AG09309 (cell line): ENCODE results near the gene DACT2.

Experiments
- DNase-seq: peaks from one replicate; pipeline ENCODE4 v3.0.0-alpha.2; 2010; ENCODE audit warnings: low read depth
- H3K4me3 ChIP-seq: 2 replicates; pipeline ENCODE4 v1.5.1; 2011; ENCODE audit warnings: mild to moderate bottlenecking, low read depth, low read length, moderate library complexity; ENCODE audit not compliant: control insufficient read depth
- TF ChIP-seq, protein P1 (sequence below): IDR thresholded peaks from 2 replicates; pipeline ENCODE4 v1.5.1; 2011; ENCODE audit warnings: mild to moderate bottlenecking, low read depth, low read length, inconsistent platforms; ENCODE audit not compliant: insufficient read depth, control insufficient read depth; ENCODE audit errors: missing control alignments

The DACT2 gene

DNA sequence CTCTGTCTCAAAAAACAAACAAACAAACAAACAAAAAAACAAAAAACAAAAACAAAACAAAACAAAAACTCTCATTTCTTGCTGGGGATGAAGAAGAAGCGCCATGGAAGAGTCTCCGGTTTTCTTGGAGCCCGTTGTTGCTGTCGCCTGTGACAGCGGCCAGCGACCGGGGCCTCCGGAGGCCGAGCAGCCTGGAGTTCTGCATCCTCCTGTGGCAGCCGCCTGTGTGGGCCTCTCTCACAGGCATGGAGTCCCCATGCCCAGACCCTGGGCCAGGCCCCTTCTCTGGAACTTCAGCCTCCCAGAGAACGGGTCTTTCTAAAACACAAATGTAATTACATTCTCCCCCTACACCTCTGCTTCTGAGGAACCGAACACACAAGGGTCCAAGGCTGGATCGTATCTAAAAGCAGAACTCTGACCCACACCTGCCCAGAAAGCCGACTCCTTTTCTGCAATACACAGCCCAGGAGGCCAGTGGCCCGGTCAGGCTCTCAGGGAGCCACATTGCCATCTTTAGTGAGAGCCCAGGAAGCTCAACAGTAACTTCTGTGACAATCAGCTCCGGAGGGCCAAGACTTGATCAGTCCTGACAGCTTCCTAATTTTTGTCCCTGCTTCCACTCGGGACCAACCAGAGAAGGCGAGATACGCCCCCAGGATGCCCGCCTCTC, 18.5 kb downstream of the DACT2 start:
- no peak overlapping the region for H3K4me3 ChIP-seq
- TF ChIP-seq, protein P1, sequence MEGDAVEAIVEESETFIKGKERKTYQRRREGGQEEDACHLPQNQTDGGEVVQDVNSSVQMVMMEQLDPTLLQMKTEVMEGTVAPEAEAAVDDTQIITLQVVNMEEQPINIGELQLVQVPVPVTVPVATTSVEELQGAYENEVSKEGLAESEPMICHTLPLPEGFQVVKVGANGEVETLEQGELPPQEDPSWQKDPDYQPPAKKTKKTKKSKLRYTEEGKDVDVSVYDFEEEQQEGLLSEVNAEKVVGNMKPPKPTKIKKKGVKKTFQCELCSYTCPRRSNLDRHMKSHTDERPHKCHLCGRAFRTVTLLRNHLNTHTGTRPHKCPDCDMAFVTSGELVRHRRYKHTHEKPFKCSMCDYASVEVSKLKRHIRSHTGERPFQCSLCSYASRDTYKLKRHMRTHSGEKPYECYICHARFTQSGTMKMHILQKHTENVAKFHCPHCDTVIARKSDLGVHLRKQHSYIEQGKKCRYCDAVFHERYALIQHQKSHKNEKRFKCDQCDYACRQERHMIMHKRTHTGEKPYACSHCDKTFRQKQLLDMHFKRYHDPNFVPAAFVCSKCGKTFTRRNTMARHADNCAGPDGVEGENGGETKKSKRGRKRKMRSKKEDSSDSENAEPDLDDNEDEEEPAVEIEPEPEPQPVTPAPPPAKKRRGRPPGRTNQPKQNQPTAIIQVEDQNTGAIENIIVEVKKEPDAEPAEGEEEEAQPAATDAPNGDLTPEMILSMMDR, result no peak
- DNase-seq, result no peak

DNA sequence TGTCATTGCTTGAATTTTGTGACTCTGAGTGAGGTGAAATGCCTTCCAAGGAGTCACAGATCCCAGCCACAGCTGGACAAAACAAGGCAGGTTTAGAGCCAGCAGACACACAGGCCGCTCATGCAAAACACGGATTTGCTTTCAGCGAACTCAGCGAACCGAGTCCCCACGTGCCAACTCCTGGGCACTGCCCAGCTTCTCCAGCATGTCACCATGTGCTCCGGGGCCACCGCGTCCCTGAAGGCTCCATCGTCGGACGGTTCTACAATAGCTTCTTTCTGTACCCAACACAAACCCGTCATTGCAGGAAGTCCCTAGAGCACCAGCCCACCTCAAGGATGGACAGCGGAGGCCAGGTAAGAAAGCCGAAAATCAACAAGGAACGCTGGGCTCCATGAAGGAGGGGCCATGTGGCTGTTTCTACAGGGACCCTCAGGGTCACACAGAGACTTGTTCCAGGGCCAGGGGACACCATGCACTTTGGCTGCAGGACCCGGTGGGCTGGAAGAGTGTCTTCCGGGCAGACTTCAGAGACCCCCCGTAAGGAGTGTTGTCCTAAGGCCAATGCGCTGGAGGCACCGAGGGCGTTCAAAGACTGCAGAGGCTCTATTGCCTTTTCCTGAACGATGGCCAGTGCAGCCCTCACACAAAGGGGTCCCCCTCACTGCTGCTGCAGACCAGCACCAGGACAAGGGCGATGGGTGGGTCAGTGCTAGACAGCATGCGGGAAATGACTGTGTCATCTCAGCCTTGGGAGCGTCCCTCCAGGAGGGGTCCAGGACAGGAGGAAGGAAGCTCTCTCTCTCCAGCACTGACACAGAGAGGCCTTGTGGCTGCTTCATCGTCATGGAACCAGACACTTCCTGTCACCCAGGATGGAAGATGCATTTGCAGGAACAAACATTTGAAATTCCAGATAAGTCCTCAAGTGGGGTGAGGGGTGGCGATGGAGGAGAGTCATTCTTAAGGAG, 19.8 kb downstream of the DACT2 start:
- H3K4me3 ChIP-seq, result no peak overlapping the region
- TF ChIP-seq, protein P1, result no peak
- DNase-seq, result no peak

DNA sequence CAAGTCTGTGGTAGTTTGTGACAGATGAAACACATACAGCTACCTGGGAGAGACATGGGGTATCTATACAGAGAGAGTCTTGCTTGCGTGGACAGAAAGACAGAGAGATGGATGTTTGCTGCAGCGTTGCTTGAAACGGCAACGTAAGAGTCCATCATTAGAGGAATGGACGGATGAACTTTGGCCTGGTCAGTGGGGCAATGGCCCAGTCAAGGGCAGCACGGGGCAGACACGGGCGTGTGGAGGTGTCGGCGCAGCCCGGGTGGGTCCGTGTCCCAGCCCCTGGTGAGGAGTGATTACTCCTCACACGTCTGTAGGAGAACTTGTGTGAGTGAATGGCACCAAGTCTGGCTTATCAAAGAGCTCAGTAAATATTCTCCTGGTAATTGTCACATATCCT, 21.9 kb downstream of the DACT2 start:
- DNase-seq, result no peak
- no peak overlapping the region for H3K4me3 ChIP-seq
- TF ChIP-seq, protein P1, result no peak

DNA sequence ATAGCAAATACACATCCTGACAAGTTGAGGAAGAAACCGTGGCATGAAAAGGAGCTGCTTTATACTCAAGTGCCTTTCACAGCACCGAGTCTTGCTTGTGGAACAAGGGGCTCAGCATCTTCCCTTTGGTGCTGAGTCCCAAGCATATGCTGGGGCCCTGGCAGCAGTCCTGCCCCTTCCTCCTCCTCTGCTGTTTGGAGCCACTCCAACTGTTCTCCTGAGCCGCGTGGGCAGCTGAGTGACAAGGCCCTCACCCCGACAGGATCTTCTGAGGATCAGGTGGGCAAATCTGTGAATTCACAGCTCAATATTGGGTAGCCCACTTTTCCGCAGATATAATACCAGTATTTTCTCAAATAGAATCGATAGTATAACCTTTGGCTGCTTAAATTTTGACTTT, 24.7 kb downstream of the DACT2 start:
- TF ChIP-seq, protein P1, result no peak
- DNase-seq, result no peak
- no peak overlapping the region for H3K4me3 ChIP-seq

DNA sequence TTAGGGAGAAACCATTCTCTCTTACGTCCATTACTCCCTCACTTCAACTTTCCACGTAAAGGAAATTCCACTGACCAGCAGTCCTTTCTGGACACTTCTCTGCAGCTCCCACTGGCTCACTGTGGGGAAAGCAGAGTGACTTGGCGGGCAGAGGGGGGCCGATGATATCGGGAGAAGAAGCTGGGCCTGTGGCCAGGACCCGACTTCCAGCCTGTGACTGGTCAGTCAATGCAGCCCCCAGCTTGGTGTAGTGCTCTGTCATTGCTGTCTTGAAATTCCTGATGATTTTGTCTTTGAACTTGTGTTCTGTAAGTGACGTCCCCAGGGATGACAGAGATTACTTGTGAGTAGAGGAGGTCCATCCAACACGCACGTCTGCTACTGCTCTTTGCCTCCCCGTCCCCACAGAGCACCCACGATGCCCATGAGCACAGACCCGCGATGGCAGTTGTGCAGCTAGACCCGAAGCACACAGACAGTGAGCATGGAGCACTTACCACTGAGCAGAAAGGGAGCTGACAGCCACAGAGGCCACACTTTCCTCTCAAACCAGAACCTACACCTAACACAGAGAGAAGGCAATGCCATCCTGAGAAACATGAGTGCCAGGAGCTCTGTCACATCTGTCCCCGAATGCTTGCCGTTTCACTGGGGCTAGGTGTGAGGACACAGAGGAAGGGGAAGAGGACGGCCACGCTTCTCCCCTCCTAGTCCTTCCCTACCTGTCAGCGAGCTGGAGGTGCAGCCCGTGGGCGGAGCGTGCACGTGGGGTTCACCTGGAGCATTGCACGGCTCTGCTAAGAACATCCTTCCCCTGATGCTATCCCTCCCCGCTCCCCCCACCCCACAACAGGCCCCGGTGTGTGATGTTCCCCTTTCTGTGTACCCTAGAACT, 25.7 kb downstream of the DACT2 start:
- DNase-seq, result no peak
- TF ChIP-seq, protein P1, result no peak
- H3K4me3 ChIP-seq, result no peak overlapping the region

DNA sequence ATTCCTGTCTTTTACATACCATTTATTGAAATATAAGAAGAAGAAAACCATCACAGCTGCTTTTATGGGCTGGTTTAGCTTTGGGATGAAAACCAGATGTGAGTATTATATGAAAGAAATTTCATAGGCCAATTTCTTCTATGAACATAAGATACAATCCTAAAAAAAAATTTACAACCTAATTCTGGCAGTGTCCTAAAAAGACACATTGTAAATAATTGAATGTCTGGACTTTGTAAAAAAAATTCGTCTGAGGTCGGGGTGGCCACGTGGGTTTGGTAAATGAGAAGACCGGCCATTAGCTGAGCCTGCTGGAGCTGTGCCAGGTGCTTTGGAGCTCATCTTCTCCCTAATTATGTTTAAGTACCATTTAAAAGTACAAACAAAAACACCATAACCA, 26.8 kb downstream of the DACT2 start:
- no peak for DNase-seq
- TF ChIP-seq, protein P1, result no peak
- H3K4me3 ChIP-seq, result no peak overlapping the region
